Muscle layer of duodenum (tissue), 2 donors: ENCODE results near the gene ARG2.
"Not testable (repeated sequence)": the region's sequence is repeated elsewhere in the genome, so short reads cannot be mapped to it uniquely, and the experiment has no call there.

ENCODE experiments used
- H3K27ac ChIP-seq: one replicate; pipeline ENCODE4 v1.7.0; 2013; ENCODE audit warnings: mild to moderate bottlenecking, low read length
- H3K27me3 ChIP-seq: one replicate; pipeline ENCODE4 v1.7.0; 2013; ENCODE audit warnings: low read depth, mild to moderate bottlenecking, control low read depth, low read length
- H3K36me3 ChIP-seq, 2 donors: one replicate each; pipeline ENCODE4 v1.7.0; 2013; ENCODE audit warnings: low read length in 2 of 2, control low read depth in 1 of 2, mild to moderate bottlenecking in 1 of 2; ENCODE audit not compliant: insufficient read depth in 2 of 2, control insufficient read depth in 1 of 2
- H3K4me1 ChIP-seq, 2 donors: one replicate each; pipeline ENCODE4 v1.7.0; 2013; ENCODE audit warnings: low read length in 2 of 2, mild to moderate bottlenecking in 2 of 2, control low read depth in 1 of 2, moderate library complexity in 1 of 2; ENCODE audit not compliant: insufficient read depth in 2 of 2, control insufficient read depth in 1 of 2
- H3K4me3 ChIP-seq, 2 donors: one replicate each; pipeline ENCODE4 v1.7.0; 2013; ENCODE audit warnings: low read length in 2 of 2, low read depth in 1 of 2, mild to moderate bottlenecking in 1 of 2
- H3K9me3 ChIP-seq, 2 donors: one replicate each; pipeline ENCODE4 v1.7.0; 2013; ENCODE audit warnings: low read length in 2 of 2, control low read depth in 1 of 2, mild to moderate bottlenecking in 1 of 2; ENCODE audit not compliant: control insufficient read depth in 1 of 2
- donor health status: healthy.

The ARG2 gene

GRCh38 chr14:67620217-67620785 is 581 bp downstream of the ARG2 start:
- no peaks in the 10 kb centered on the region for H3K36me3 ChIP-seq
- H3K4me3 ChIP-seq: peak overlapping the region; percentile 64 to 75
- no peaks in the 10 kb centered on the region for H3K9me3 ChIP-seq
- no peaks in the 10 kb centered on the region for H3K27me3 ChIP-seq
- H3K4me1 ChIP-seq: peaks cover 6 to 26% of the 10 kb centered on the region in 2 donors
- no peak overlapping the region for H3K27ac ChIP-seq

GRCh38 chr14:67622675-67623074 is 3.0 kb downstream of the ARG2 start:
- Histone ChIP-seq H3K27ac (peak overlapping the region; percentile 64), H3K27me3 (no peaks in the 10 kb centered on the region), H3K4me3 (no peak overlapping the region), H3K4me1 (peaks cover 6 to 26% of the 10 kb centered on the region in 2 donors), H3K9me3 (no peaks in the 10 kb centered on the region), H3K36me3 (no peaks in the 10 kb centered on the region)

DNA sequence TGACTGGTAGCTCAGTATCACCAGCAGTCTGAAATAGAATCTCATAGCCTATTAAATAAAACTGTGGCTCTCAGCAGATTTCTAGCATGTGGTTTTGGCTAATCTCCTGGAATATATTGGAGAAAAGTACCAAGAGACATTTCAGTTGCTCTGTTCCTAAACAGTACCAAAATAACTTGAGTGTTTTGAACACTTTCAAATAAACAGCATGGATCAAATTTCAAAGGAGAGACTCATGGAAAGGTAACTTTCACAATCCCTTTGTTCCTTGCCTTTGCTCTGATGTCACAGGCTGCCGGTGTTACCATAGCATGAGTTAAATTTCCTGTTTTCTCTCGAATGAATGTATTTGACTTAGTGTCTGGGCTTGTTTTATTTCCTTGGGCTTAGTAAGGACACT is 3.4 kb downstream of the ARG2 start:
- Histone ChIP-seq H3K4me1 (peaks cover 6 to 26% of the 10 kb centered on the region in 2 donors), H3K27ac (peak overlapping the region; percentile 64), H3K36me3 (no peaks in the 10 kb centered on the region), H3K4me3 (no peak overlapping the region), H3K27me3 (no peaks in the 10 kb centered on the region), H3K9me3 (no peaks in the 10 kb centered on the region)

GRCh38 chr14:67626131-67626530 is 6.4 kb downstream of the ARG2 start:
- H3K4me3 ChIP-seq, H3K27ac ChIP-seq, H3K27me3 ChIP-seq, H3K9me3 ChIP-seq, H3K36me3 ChIP-seq: not testable (repeated sequence)
- H3K4me1 ChIP-seq: peaks cover 0 to 14% of the 10 kb centered on the region in 2 donors

DNA sequence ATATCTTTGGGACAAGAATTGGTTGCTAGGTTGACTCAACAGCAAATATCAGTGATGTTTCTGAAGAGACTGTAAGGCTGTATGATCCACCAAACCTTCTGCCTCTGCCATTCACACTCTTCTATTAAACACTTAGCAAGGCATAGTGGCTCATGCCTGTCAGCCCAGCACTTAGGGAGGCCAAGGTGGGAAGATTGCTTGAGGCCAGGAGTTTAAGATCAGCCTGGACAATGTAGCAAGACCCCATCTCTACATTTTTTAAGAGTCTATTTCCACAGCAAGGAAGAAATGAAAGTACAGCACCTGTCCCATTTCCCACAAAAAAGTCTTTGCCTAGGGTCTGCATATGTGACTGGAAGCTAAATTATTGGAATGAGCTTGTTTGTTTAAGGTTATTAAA is 7.8 kb downstream of the ARG2 start:
- H3K4me1 ChIP-seq: peaks cover 0 to 9% of the 10 kb centered on the region in 2 donors
- no peaks in the 10 kb centered on the region for H3K27me3 ChIP-seq
- no peaks in the 10 kb centered on the region for H3K36me3 ChIP-seq
- no peak overlapping the region for H3K27ac ChIP-seq
- H3K4me3 ChIP-seq: no peak overlapping the region
- H3K9me3 ChIP-seq: no peaks in the 10 kb centered on the region

GRCh38 chr14:67630186-67630585 is 10.5 kb downstream of the ARG2 start:
- H3K4me1 ChIP-seq: no peaks in the 10 kb centered on the region
- H3K4me3 ChIP-seq: no peak overlapping the region
- no peaks in the 10 kb centered on the region for H3K36me3 ChIP-seq
- H3K9me3 ChIP-seq: no peaks in the 10 kb centered on the region
- H3K27me3 ChIP-seq: no peaks in the 10 kb centered on the region
- H3K27ac ChIP-seq: no peak overlapping the region

- Histone ChIP-seq H3K27ac (no peak overlapping the region), H3K36me3 (no peaks in the 10 kb centered on the region), H3K4me1 (no peaks in the 10 kb centered on the region)
These were observed 11.2 kb downstream of the ARG2 start for GRCh38 chr14:67630938-67631337.

GRCh38 chr14:67633451-67634147 is 13.9 kb downstream of the ARG2 start:
- Histone ChIP-seq H3K9me3 (no peaks in the 10 kb centered on the region), H3K4me3 (no peak overlapping the region), H3K27me3 (no peaks in the 10 kb centered on the region), H3K4me1 (no peaks in the 10 kb centered on the region), H3K36me3 (no peaks in the 10 kb centered on the region), H3K27ac (no peak overlapping the region)

More at GRCh38 chr14:67630938-67631337, 11.2 kb downstream of the ARG2 start:
- Histone ChIP-seq H3K4me3 (no peak overlapping the region), H3K9me3 (no peaks in the 10 kb centered on the region), H3K27me3 (no peaks in the 10 kb centered on the region)

DNA sequence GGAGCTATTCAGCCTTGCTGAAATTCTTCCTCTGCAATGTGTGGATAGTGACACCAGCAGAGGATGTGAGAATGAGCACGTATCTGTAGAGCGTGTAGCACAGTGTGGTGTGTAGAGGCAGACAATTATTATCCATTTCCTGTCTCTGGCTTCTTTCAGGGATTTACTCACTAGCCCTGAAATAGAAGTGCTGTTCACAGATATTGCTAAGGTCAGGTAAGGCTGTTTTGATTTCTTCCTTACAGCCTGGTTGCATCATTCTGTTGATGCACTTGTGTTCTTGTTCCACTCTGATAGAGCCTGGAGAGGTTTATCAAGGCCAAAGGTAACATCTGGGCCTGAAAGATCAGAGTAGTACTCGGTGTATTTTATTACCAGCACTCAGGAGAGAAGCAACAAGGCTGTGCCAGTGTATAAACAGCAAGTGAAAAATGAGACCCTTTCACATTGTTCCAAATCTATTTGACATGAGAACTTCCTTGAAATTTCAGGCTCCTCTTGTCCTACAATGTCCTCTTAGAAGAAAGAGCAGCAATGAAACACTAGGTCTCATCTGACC is 16.7 kb downstream of the ARG2 start:
- Histone ChIP-seq H3K9me3 (no peaks in the 10 kb centered on the region), H3K4me3 (no peak overlapping the region), H3K4me1 (no peaks in the 10 kb centered on the region), H3K36me3 (no peaks in the 10 kb centered on the region), H3K27ac (no peak overlapping the region), H3K27me3 (no peaks in the 10 kb centered on the region)

GRCh38 chr14:67638642-67639041 is 18.9 kb downstream of the ARG2 start:
- no peak overlapping the region for H3K27ac ChIP-seq
- H3K36me3 ChIP-seq: no peaks in the 10 kb centered on the region
- no peaks in the 10 kb centered on the region for H3K27me3 ChIP-seq
- H3K4me1 ChIP-seq: no peaks in the 10 kb centered on the region
- H3K9me3 ChIP-seq: no peaks in the 10 kb centered on the region
- H3K4me3 ChIP-seq: no peak overlapping the region

DNA sequence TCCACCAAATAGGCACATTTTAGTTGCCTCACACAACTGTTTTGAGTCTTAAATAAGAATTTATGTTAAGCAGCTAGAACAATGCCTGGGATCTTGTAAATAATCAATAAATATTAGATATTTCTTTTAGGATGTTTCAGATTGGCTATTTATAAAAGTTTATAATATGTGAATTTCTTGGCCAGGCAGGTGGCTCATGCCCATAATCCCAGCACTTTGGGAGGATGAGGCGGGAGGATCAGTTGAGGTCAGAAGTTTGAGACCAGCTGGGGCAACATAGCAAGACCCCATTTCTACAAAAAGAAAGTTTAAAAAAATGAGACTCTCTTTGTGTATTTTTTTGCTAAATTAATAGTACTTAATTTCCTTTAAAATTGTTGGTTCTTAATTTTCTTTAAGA is 21.8 kb downstream of the ARG2 start:
- H3K27ac ChIP-seq: no peak overlapping the region
- H3K36me3 ChIP-seq: peaks cover 3 to 13% of the 10 kb centered on the region in 2 donors
- no peaks in the 10 kb centered on the region for H3K9me3 ChIP-seq
- no peaks in the 10 kb centered on the region for H3K27me3 ChIP-seq
- no peak overlapping the region for H3K4me3 ChIP-seq
- no peaks in the 10 kb centered on the region for H3K4me1 ChIP-seq
